Kidney (tissue), 14 donors: ENCODE data around the gene DENND5B. TPM values are rescaled to one million over a fixed set of nuclear protein-coding genes. Genes with fewer than 3 reads are reported as not detected.
"Not testable (repeated sequence)": the region's sequence is repeated elsewhere in the genome, so short reads cannot be mapped to it uniquely, and the experiment has no call there.

Experiments used
- DNase-seq, 5 donors: peaks; one replicate each; pipeline ENCODE4 v3.0.0-alpha.2; 2013 to 2020
- FAIRE-seq: peaks from 2 replicates; lab custom pipeline; 2012; peaks lifted over from hg19 to GRCh38; lab: Jason Lieb, UNC
- H3K27ac ChIP-seq, 2 donors: one replicate each; pipeline ENCODE4 v1.7.0; 2013; ENCODE audit warnings: low read depth in 2 of 2, low read length in 2 of 2, inconsistent platforms in 1 of 2
- H3K27me3 ChIP-seq: one replicate; pipeline ENCODE4 v1.7.1; 2013; ENCODE audit warnings: low read length, inconsistent platforms; ENCODE audit not compliant: control insufficient read depth, insufficient read depth
- H3K36me3 ChIP-seq, 3 donors: one replicate each; pipeline versions ENCODE4 v1.7.0 to v1.7.1; 2013; ENCODE audit warnings: low read length in 3 of 3, control low read depth in 1 of 3, inconsistent platforms in 1 of 3; ENCODE audit not compliant: insufficient read depth in 3 of 3, control insufficient read depth in 2 of 3
- H3K4me1 ChIP-seq, 3 donors: one replicate each; pipeline versions ENCODE4 v1.7.0 to v1.7.1; 2013; ENCODE audit warnings: low read length in 3 of 3, inconsistent platforms in 1 of 3, low read depth in 1 of 3; ENCODE audit not compliant: control insufficient read depth in 2 of 3, insufficient read depth in 2 of 3
- H3K4me3 ChIP-seq, 3 donors: one replicate each; pipeline versions ENCODE4 v1.7.0 to v1.8.1; 2013; ENCODE audit warnings: low read length in 3 of 3, control low read depth in 1 of 3, inconsistent platforms in 1 of 3
- H3K9ac ChIP-seq, 3 donors: one replicate each; pipeline versions ENCODE4 v1.7.0 to v1.7.1; 2013; ENCODE audit warnings: low read length in 3 of 3, control low read depth in 1 of 3, inconsistent platforms in 1 of 3
- H3K9me3 ChIP-seq, 3 donors: one replicate each; pipeline versions ENCODE4 v1.7.0 to v1.7.1; 2013; ENCODE audit warnings: low read length in 3 of 3, control low read depth in 1 of 3, inconsistent platforms in 1 of 3; ENCODE audit not compliant: control insufficient read depth in 2 of 3, insufficient read depth in 1 of 3
- intact Hi-C: fragments of 100-400 bp; cut with DNase I; formaldehyde crosslinking; loops from one replicate; pipeline ENCODE4 v1.11.1; 2022
- polyA plus RNA-seq: library from polyadenylated mRNA; stranded (reverse); fragments of 350-450 nt; fragmentation: Illumina TruSeq; extraction: RNeasy Lipid Tissue Mini Kit (QIAGEN cat#74804); gene quantifications from one replicate; pipeline ENCODE4 v1.2.3, GENCODE V29; 2014; ENCODE audit warnings: low read depth, low replicate concordance; ENCODE audit not compliant: insufficient read depth
- total RNA-seq: library from RNA; stranded (reverse); fragmentation: NEBNext Ultra II Directional; extraction: Animal tissue kit (Norgen Biotek cat#: 25700); gene quantifications from one replicate; pipeline ENCODE4 v1.2.1, GENCODE V29; 2021
- TF ChIP-seq, protein P1 (sequence below): IDR thresholded peaks from 3 replicates; pipeline ENCODE4 v1.5.1; 2012; ENCODE audit warnings: mild to moderate bottlenecking, moderate library complexity, borderline replicate concordance; ENCODE audit not compliant: insufficient read depth; ENCODE audit errors: extremely low read depth
- donor health status: control.
- donor health status: control.
- donor health status: control.
- donor health status: control.
- donor health status: control.
- donor health status: DM: yes; HTN: yes; CAD: no.
- donor health status: Normal renal cell carcinoma (clear cell type).

DENND5B gene
- total and polyA plus RNA-seq, 2 donors from 2014 or later = 2.9 to 14.1 TPM

DNA sequence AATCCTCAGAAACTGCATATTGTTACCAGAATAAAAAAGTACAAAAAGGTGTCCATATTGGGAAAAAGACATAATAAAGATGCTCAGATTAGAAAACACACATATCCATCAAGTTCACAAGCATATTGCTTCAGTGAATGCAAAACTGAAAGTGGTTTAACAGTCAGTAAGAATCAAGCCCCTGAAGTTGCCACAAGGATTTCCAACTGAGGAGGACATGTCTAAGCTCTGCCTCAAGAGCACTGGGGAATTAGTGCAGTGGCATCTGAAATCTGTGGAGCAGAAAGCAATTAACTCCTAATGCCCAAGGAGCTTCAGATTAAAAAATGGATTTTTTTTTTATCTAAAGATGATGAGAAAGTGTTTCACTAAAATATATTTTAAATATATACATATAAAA is 113.2 kb downstream of the DENND5B start:
- peaks cover 2 to 5% (median 3%) of the 10 kb centered on the region in 3 donors for H3K36me3 ChIP-seq
- H3K4me3 ChIP-seq = no peak overlapping the region
- no peak for FAIRE-seq
- H3K9me3 ChIP-seq = no peaks in the 10 kb centered on the region
- TF ChIP-seq, protein P1, sequence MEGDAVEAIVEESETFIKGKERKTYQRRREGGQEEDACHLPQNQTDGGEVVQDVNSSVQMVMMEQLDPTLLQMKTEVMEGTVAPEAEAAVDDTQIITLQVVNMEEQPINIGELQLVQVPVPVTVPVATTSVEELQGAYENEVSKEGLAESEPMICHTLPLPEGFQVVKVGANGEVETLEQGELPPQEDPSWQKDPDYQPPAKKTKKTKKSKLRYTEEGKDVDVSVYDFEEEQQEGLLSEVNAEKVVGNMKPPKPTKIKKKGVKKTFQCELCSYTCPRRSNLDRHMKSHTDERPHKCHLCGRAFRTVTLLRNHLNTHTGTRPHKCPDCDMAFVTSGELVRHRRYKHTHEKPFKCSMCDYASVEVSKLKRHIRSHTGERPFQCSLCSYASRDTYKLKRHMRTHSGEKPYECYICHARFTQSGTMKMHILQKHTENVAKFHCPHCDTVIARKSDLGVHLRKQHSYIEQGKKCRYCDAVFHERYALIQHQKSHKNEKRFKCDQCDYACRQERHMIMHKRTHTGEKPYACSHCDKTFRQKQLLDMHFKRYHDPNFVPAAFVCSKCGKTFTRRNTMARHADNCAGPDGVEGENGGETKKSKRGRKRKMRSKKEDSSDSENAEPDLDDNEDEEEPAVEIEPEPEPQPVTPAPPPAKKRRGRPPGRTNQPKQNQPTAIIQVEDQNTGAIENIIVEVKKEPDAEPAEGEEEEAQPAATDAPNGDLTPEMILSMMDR = no peak
- H3K27ac ChIP-seq = no peak overlapping the region
- no peak for DNase-seq
- no peak overlapping the region for H3K9ac ChIP-seq
- intact Hi-C loops = no loop called here
- H3K4me1 ChIP-seq = no peaks in the 10 kb centered on the region
- no peaks in the 10 kb centered on the region for H3K27me3 ChIP-seq

DNA sequence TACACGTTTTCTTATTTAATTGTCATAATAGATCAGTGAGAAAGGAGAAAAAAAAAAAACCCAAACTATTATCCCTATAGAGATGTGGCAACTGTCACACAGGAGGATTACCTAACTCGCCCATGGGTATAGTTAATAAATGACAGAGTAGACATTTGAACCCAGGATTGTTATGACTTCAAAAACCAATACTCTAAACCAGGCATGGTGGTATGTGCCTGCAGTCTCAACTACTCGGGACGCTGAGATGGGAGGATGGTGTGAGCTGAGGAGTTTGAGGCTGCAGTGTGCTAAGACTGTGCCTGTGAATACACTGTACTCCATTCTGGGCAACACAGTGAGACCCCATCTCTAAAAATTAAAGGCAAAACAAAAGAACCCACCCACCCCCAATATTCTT is 114.5 kb downstream of the DENND5B start:
- H3K27ac ChIP-seq = no peak overlapping the region
- TF ChIP-seq, protein P1 = no peak
- no peak for FAIRE-seq
- no peak overlapping the region for H3K4me3 ChIP-seq
- H3K9ac ChIP-seq = no peak overlapping the region
- no peaks in the 10 kb centered on the region for H3K4me1 ChIP-seq
- intact Hi-C loops = no loop called here
- H3K36me3 ChIP-seq = peaks cover 2 to 5% (median 3%) of the 10 kb centered on the region in 3 donors
- DNase-seq = no peak
- no peaks in the 10 kb centered on the region for H3K27me3 ChIP-seq
- H3K9me3 ChIP-seq = no peaks in the 10 kb centered on the region

DNA sequence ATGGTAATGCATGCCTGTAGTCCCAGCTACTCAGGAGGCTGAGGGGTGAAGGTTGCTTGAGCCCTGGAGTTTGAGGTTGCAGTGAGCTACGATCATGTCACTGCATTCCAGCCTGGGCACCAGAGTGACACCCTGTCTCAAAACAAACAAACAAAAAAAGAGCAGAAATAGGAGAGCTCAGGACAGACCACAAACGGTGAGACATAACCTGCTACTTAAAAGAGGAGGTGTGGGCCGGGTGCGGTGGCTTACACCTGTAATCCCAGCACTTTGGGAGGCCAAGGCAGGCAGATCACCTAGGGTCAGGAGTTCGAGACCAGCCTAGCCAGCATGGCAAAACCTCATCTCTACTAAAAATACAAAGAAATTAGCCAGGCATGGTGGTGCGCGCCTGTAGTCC is 115.3 kb downstream of the DENND5B start:
- H3K27ac ChIP-seq, H3K36me3 ChIP-seq, FAIRE-seq, H3K9ac ChIP-seq, H3K4me1 ChIP-seq, DNase-seq, intact Hi-C loops, H3K27me3 ChIP-seq, H3K9me3 ChIP-seq, H3K4me3 ChIP-seq: not testable (repeated sequence)

DNA sequence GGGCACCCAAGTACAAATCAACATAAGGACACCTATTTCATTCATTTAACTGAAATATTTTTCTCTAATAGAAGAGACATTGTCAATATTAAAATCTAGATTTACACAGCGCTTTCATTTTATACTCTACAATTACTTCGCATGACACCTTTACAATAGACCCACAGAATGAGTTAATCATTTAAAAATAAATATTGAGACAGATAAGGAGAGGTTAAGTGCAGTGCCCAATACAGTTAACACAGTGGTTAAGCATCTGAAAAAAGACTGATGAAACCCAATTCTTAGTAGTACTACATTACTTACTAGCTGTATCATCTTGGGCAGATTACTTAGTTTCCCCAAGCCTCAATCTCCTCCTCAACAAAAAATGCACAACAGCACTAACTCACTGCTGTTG is 116.2 kb downstream of the DENND5B start:
- FAIRE-seq (no peak), DNase-seq (no peak)
- no peak overlapping the region for H3K27ac ChIP-seq
- TF ChIP-seq, protein P1 = no peak
- H3K9me3 ChIP-seq = no peaks in the 10 kb centered on the region
- no peaks in the 10 kb centered on the region for H3K4me1 ChIP-seq
- H3K36me3 ChIP-seq = peaks cover under 1 to 5% (median 1%) of the 10 kb centered on the region in 3 donors
- intact Hi-C loops = no loop called here
- H3K27me3 ChIP-seq = no peaks in the 10 kb centered on the region
- no peak overlapping the region for H3K4me3 ChIP-seq
- no peak overlapping the region for H3K9ac ChIP-seq
